Measurements from ENCODE around the gene CCL25. TPM values are rescaled to one million over a fixed set of nuclear protein-coding genes. Genes with fewer than 3 reads are reported as not detected.

The CCL25 gene
- polyA plus RNA-seq, 1 donor from 2014 or later, result 1.9 TPM

GRCh38 chr19:8004723-8005513, 47.6 kb upstream of the CCL25 start:
- H3K9ac ChIP-seq (ENCODE audit: low read length), result peak overlapping the region; percentile 84
- H3K4me3 ChIP-seq (ENCODE audit: low read length), result peak overlapping the region; percentile 94
- TF ChIP-seq REST (IDR thresholded peaks at IDR 0.05; ENCODE audit: borderline replicate concordance) (no peak), POLR2AphosphoS5 (IDR thresholded peaks at IDR 0.05) (no peak), MXI1 (conservative IDR thresholded peaks at IDR 0.05; ENCODE audit: poor library complexity, severe bottlenecking) (no peak), SMC3 (conservative IDR thresholded peaks at IDR 0.05; ENCODE audit: poor library complexity) (no peak), TAF1 (IDR thresholded peaks at IDR 0.05; ENCODE audit: low read depth) (no peak), EZH2 (IDR thresholded peaks at IDR 0.05; ENCODE audit: borderline replicate concordance, insufficient read depth, low read length, poor library complexity, severe bottlenecking) (no peak), EP300 (conservative IDR thresholded peaks at IDR 0.05; ENCODE audit: poor library complexity, severe bottlenecking) (no peak), RAD21 (conservative IDR thresholded peaks at IDR 0.05) (no peak), CTCF (IDR thresholded peaks at IDR 0.05; ENCODE audit: poor library complexity, severe bottlenecking) (no peak)
- H3F3A ChIP-seq (ENCODE audit: insufficient read depth, low read length, poor library complexity, severe bottlenecking), result no peaks in the 10 kb centered on the region
- H3K36me3 ChIP-seq (ENCODE audit: insufficient read depth, low read length), result no peaks in the 10 kb centered on the region
- H3K9me3 ChIP-seq (ENCODE audit: low read length), result no peaks in the 10 kb centered on the region
- peak overlapping the region; percentile 80 for H3K4me2 ChIP-seq (ENCODE audit: low read length)
- peaks cover 21% of the 10 kb centered on the region for H4K20me1 ChIP-seq (ENCODE audit: insufficient read depth)
- H3K9me2 ChIP-seq (ENCODE audit: insufficient read depth, low read length), result no peaks in the 10 kb centered on the region
- peaks cover 52% of the 10 kb centered on the region for H3K79me2 ChIP-seq (replicated peaks; ENCODE audit: insufficient read depth, low read length)
- H2AFZ ChIP-seq (ENCODE audit: low read depth, low read length), result peak overlapping the region; percentile 27
- no peaks in the 10 kb centered on the region for H3K27me3 ChIP-seq (ENCODE audit: insufficient read depth, low read depth, low read length)
- H3K27ac ChIP-seq (ENCODE audit: low read length), result peak overlapping the region; percentile 82

- Histone ChIP-seq H3K9ac (ENCODE audit: low read length) (peak within 1 kb of the TSS; percentile 84), H3K36me3 (ENCODE audit: insufficient read depth, low read length) (no peaks in the 10 kb centered on the region), H3K9me2 (ENCODE audit: insufficient read depth, low read length) (no peaks in the 10 kb centered on the region), H3K4me3 (ENCODE audit: low read length) (peak within 1 kb of the TSS; percentile 94), H3K4me2 (ENCODE audit: low read length) (peak within 1 kb of the TSS; percentile 94), H3K27ac (ENCODE audit: low read length) (peak within 1 kb of the TSS; percentile 82), H4K20me1 (ENCODE audit: insufficient read depth) (peaks cover 14% of the 10 kb centered on the region), H2AFZ (ENCODE audit: low read depth, low read length) (peak within 1 kb of the TSS; percentile 82), H3F3A (ENCODE audit: insufficient read depth, low read length, poor library complexity, severe bottlenecking) (no peaks in the 10 kb centered on the region), H3K9me3 (ENCODE audit: low read length) (no peaks in the 10 kb centered on the region), H3K79me2 (replicated peaks; ENCODE audit: insufficient read depth, low read length) (peaks cover 44% of the 10 kb centered on the region), H3K27me3 (ENCODE audit: insufficient read depth, low read depth, low read length) (no peaks in the 10 kb centered on the region)
- peak; percentile 78 for TF ChIP-seq REST (IDR thresholded peaks at IDR 0.05; ENCODE audit: borderline replicate concordance)
- no peak for TF ChIP-seq EZH2 (IDR thresholded peaks at IDR 0.05; ENCODE audit: borderline replicate concordance, insufficient read depth, low read length, poor library complexity, severe bottlenecking)
- peak; percentile 11 for TF ChIP-seq RAD21 (conservative IDR thresholded peaks at IDR 0.05)
- no peak for TF ChIP-seq SMC3 (conservative IDR thresholded peaks at IDR 0.05; ENCODE audit: poor library complexity)
- TF ChIP-seq POLR2AphosphoS5 (IDR thresholded peaks at IDR 0.05), result peak; percentile 87
- TF ChIP-seq TAF1 (IDR thresholded peaks at IDR 0.05; ENCODE audit: low read depth), result no peak
- TF ChIP-seq CTCF (IDR thresholded peaks at IDR 0.05; ENCODE audit: poor library complexity, severe bottlenecking), result peak; percentile 21
- TF ChIP-seq EP300 (conservative IDR thresholded peaks at IDR 0.05; ENCODE audit: poor library complexity, severe bottlenecking), result peak; percentile 65
- TF ChIP-seq MXI1 (conservative IDR thresholded peaks at IDR 0.05; ENCODE audit: poor library complexity, severe bottlenecking), result peak; percentile 59
Observed at GRCh38 chr19:8005534-8006256, 46.9 kb upstream of the CCL25 start, which contains the start of gene ELAVL1. Gene ELAVL1 (minus strand): TSS chr19:8005641. CDS start chr19:7991815, 13,826 bp downstream.
